Renal cortical epithelial cell (primary cell): ENCODE results near the gene PRKN. TPM values are rescaled to one million over a fixed set of nuclear protein-coding genes. Genes with fewer than 3 reads are reported as not detected.

ENCODE experiments used
- DNase-seq: peaks from one replicate; pipeline ENCODE4 v3.0.0-alpha.2; 2011; ENCODE audit warnings: low read depth
- total RNA-seq: library from RNA; depleted of rRNA; stranded (reverse); fragments of >200 nt; gene quantifications from 2 replicates; pipeline ENCODE4 v1.2.3, GENCODE V29; 2014

PRKN gene
- total RNA-seq, 1 donor from 2014 or later, result 3.6 TPM

- DNase-seq, result peak; percentile 57
These were observed 990.7 kb downstream of the PRKN start for GRCh38 chr6:161736781-161737292.

GRCh38 chr6:161736326-161736725 lies 991.2 kb downstream of the PRKN start:
- DNase-seq, result no peak

- DNase-seq, result no peak
These were observed 995.0 kb downstream of the PRKN start for GRCh38 chr6:161732594-161732993.

- DNase-seq, result no peak
These were observed 1000.3 kb downstream of the PRKN start for GRCh38 chr6:161727083-161727833.

- no peak for DNase-seq
These were observed 1005.2 kb downstream of the PRKN start for GRCh38 chr6:161722394-161722793.

- DNase-seq, result no peak
These were observed 1006.1 kb downstream of the PRKN start for GRCh38 chr6:161721511-161721910.

- no peak for DNase-seq
These were observed 1011.4 kb downstream of the PRKN start for GRCh38 chr6:161716176-161716575.

GRCh38 chr6:161711938-161712337 lies 1015.6 kb downstream of the PRKN start:
- DNase-seq, result no peak

GRCh38 chr6:161711515-161711914 lies 1016.1 kb downstream of the PRKN start:
- no peak for DNase-seq

GRCh38 chr6:161710698-161711097 lies 1016.9 kb downstream of the PRKN start:
- no peak for DNase-seq

GRCh38 chr6:161701056-161701455 lies 1026.5 kb downstream of the PRKN start:
- peak; percentile 27 for DNase-seq

- peak; percentile 49 for DNase-seq
These were observed 1030.8 kb downstream of the PRKN start for GRCh38 chr6:161696801-161697200.

GRCh38 chr6:161694995-161695394 lies 1032.6 kb downstream of the PRKN start:
- peak; percentile 50 for DNase-seq

- DNase-seq, result no peak
These were observed 1040.9 kb downstream of the PRKN start for GRCh38 chr6:161686655-161687054.

- no peak for DNase-seq
These were observed 1042.7 kb downstream of the PRKN start for GRCh38 chr6:161684731-161685475.

GRCh38 chr6:161683400-161683799 lies 1044.2 kb downstream of the PRKN start:
- no peak for DNase-seq

GRCh38 chr6:161682982-161683381 lies 1044.6 kb downstream of the PRKN start:
- DNase-seq, result no peak

- DNase-seq, result no peak
These were observed 1047.5 kb downstream of the PRKN start for GRCh38 chr6:161679980-161680538.

GRCh38 chr6:161677188-161677587 lies 1050.4 kb downstream of the PRKN start:
- DNase-seq, result no peak

- DNase-seq, result no peak
These were observed 1051.0 kb downstream of the PRKN start for GRCh38 chr6:161676586-161676985.

GRCh38 chr6:161674930-161675682 lies 1052.5 kb downstream of the PRKN start:
- DNase-seq, result no peak

- no peak for DNase-seq
These were observed 1054.5 kb downstream of the PRKN start for GRCh38 chr6:161673026-161673425.
